A673 (cell line): ENCODE data around the gene ZFPM1.

Experiments used
- CTCF ChIP-seq: fragments of 300-800, 200-600 bp; sonication (generic); conservative IDR thresholded peaks from 2 replicates; pipeline ENCODE4 v1.5.1; 2017; ENCODE audit warnings: low read depth, mild to moderate bottlenecking, antibody characterized with exemption, low read length, moderate library complexity, mixed read lengths
- EZH2 ChIP-seq: fragments of 200-600 bp; sonication (generic); IDR thresholded peaks from 2 replicates; pipeline ENCODE4 v1.6.1; 2017; ENCODE audit warnings: borderline replicate concordance, low read depth, mild to moderate bottlenecking, mixed read lengths, antibody characterized with exemption, low read length; ENCODE audit not compliant: poor library complexity, severe bottlenecking

GRCh38 chr16:88553739-88554138 is 100.7 kb downstream of the ZFPM1 start:
- TF ChIP-seq CTCF (no peak), EZH2 (no peak)
